ENCODE results near the gene AZU1.

The AZU1 gene

DNA sequence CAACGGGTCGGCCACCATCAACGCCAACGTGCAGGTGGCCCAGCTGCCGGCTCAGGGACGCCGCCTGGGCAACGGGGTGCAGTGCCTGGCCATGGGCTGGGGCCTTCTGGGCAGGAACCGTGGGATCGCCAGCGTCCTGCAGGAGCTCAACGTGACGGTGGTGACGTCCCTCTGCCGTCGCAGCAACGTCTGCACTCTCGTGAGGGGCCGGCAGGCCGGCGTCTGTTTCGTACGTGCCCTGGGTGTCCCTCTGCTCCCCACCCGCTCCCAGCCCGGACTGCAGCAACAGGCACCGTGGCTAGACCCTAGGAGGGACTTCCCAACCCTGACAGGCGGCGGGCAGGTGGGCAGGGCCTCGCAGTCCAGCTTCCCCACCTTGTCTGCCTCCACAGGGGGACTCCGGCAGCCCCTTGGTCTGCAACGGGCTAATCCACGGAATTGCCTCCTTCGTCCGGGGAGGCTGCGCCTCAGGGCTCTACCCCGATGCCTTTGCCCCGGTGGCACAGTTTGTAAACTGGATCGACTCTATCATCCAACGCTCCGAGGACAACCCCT, 28.0 kb downstream of the AZU1 start:
- no peak for DNase-seq

DNA sequence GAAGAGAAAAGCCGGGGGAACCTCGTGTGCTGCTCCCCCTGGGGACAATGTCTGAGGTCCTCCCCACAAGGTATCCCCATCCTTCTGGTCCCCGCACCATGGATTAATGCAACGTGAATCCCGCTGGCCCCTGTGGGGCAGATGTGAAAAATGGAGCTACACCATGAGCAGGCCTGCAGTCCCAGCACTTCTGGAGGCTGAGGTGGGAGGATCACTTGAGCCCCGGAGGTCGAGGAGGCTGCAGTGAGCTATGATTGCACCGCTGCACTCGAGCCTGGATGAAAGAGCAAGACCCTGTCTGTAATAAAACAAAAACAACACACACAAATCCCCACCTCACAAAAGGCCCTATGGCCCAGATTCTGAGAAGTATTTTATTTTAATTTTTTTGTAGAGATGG, 30.6 kb downstream of the AZU1 start:
- no peak for DNase-seq

DNA sequence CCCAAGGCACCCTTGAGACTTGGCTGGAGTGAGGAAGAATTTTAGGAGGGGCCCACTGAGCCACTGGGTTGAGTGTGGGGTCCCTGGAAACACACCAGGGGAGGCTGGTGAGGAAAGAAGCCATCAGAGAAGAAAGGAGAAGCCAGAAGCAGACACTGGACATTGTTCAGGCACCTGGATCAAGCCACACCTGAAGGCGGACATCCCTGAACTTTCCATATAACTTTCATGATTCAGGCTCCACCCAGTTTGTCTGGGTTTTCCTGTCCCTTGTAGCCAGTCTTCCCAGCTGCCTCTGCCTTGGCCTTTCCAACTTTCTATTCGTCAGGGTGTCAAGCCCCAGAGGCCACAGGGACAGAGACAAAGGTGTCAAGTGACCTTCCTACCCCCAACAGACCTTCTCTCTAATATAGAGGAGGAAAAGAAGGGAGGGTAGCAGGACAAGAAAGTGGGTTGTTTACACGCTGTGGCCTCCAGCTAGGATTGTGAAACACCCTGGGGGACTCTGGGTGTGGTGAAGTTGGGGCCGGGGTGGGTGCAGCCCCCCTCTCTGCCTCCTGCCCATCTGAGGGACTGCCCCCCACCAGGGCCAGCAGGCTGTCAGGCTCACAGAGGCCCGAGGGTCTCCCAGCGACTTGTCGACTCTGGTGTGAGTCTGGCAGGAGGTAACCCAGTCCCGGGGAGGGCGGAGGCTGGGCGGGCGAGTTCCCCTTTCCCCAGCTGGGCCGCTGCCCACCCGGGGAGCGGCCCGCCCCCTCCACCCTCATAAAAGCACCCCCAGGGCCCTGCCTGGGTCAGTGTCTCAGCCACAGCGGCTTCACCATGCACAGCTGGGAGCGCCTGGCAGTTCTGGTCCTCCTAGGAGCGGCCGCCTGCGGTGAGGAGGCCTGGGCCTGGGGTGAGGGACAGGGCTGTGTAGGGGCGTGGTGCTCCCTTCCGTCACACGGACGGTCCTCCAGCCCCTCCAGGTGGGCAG, 31.5 kb downstream of the AZU1 start, which contains the start of gene CFD:
Gene CFD, plus strand, starts transcription at position 797 of the 976 bp plus-strand sequence. Its CDS starts 26 bp downstream, at position 823.
- peak; percentile 59 for DNase-seq

DNA sequence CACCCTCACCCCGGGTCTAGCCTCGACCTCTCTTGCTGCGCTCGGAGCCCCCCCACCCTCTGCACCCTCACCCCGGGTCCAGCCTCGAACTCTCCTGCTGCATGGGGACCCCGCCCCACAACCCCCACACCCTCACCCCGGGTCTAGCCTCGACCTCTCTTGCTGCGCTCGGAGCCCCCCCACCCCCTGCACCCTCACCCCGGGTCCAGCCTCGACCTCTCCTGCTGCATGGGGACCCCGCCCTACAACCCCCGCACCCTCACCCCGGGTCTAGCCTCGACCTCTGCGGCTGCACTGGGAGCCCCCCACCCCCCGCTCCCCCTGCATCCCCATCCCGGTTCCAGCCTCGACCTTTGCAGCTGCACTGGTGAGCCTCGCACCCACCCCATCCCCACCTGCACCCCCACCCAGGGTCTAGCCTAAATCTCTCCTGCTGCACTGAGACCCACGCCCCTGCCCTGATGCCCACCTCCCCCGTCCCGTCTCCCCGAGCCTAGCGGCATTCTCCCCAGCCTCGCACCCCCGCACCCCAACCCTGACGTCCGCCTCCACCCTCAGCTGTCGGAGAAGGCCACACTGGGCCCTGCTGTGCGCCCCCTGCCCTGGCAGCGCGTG, 33.6 kb downstream of the AZU1 start:
- no peak for DNase-seq

DNA sequence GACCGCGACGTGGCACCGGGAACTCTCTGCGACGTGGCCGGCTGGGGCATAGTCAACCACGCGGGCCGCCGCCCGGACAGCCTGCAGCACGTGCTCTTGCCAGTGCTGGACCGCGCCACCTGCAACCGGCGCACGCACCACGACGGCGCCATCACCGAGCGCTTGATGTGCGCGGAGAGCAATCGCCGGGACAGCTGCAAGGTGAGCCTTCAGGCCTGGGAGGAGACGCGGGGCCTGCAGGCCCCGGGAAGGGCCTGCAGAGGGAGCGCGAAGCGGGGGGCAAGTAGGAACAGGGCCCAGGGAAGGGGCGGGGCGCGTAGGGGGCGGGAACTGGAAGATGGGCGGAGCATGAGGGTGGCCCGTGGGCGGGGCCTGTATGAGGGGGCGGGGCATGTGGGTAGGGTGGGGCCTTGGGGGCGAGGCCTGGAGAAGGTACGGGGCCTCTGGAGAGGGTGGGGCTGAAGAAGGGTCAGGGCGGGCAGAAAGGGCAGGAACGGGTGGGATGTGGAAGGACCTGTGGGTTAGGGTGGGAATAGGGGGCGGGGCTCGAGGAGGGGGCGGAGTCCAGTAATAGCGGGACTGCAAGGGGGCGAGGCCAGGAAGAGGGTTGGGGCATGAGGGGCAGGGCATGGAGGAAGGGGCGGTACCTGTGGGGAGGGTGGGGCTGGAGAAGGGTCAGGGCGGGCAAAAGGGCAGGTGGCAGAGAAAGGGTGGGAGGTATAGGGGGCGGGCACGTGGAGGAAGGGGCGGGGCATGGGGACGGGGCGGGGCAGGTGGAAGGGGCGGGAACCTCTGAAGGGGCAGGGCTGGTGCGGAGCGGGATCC, 34.3 kb downstream of the AZU1 start:
- DNase-seq: peak; percentile 77

DNA sequence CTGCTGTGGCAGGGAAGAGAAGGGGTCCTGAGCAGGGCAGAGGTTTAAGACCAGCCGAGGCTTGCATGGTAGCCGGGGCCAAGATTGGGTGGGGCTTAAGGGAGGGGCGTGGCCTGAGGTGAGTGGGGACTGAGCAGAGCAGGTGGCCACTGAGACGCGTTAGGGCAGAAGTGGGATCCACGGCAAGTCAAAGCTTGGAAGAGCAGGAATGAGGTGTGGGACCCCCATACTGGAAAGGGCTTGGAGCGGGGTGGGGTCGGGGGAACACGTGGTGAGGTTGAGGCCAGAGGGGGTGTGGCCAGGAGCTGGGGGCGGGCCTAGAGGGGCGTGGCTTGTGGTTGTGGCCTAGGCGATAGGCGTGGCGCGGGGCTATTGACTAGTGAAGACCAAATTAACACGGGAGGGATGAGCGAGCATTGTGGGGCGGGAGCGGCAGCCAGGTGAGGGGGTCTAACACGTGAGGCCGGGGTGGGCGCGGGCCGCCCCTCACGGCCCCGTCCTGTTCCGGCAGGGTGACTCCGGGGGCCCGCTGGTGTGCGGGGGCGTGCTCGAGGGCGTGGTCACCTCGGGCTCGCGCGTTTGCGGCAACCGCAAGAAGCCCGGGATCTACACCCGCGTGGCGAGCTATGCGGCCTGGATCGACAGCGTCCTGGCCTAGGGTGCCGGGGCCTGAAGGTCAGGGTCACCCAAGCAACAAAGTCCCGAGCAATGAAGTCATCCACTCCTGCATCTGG, 35.1 kb downstream of the AZU1 start:
- peak; percentile 81 for DNase-seq

DNA sequence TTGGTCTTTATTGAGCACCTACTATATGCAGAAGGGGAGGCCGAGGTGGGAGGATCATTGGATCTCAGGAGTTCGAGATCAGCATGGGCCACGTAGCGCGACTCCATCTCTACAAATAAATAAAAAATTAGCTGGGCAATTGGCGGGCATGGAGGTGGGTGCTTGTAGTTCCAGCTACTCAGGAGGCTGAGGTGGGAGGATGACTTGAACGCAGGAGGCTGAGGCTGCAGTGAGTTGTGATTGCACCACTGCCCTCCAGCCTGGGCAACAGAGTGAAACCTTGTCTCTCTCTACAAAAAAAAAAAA, 35.6 kb downstream of the AZU1 start:
- DNase-seq: no peak

DNA sequence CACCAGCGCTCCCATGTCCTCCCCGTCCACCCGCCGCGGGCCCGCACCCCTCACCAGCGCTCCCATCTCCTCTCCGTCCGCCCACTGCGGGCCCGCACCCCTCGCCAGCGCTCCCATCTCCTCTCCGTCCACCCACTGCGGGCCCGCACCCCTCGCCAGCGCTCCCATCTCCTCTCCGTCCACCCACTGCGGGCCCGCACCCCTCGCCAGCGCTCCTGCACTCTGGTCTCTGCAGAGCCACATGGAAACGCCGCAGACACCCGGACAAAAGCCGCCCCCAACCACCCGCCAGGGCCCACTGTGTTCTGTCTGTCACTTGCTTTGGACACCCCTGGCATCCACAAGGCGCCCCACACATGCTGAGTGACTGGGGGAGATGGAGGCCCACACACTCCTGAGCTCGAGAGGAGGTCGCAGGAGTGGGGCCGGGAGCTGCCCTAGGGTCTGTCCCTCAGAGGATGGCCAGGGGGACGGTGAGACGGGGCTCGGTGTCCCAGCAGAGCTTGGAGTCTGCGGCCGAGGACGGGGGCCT, 39.2 kb downstream of the AZU1 start:
- no peak for DNase-seq

DNA sequence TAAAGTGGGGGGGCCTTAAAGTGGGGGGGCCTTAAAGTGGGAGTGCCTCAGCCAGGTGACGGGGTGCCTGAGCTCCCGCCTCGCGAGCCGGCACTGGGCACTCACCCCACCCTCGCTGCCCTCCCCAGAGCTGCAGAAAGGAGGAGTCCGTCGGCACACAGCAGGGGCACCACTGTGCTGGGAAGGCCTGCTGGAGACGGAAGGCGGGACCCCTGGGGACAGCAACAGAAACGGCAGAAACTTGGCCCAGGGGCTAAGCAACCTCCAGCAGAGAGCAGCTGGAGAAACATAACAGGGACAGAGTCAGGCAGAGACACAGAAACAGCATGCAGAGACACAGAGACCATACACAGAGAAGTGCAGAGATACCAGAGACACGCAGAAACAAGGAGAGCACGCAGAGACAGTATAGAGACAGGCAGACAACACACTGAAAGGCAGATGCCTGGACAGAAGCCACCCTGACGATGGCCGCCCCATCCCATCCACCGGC, 39.7 kb downstream of the AZU1 start:
- DNase-seq: no peak

DNA sequence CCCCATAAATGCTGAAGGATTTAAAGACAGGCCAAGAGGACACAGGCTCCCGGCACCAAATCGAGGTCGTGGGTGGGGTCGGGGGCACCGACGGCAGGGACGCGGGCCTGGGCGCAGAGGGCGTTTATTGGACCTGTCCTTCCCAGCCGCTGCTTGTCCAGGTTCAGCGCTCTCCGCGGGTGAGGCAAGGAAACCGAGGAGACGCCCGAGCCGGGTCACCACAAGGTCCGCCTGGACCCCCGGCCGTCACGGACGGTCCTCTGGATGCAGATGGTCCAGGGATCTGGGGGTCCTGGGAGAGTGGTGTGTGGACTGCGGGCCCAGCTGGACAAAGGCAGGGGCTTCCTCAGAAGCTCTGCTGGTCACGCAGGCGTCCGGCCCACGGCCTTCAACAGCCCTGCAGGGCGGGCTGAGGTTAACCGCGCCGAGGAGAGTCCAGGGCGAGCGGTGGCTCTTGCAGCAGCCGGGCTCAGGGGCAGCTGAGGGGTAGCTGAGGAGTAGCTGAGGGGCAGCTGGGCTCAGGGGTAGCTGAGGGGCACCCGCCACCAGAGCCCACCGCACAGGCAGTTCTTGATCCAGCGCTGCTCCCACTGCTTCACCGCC, 40.3 kb downstream of the AZU1 start:
- no peak for DNase-seq

DNA sequence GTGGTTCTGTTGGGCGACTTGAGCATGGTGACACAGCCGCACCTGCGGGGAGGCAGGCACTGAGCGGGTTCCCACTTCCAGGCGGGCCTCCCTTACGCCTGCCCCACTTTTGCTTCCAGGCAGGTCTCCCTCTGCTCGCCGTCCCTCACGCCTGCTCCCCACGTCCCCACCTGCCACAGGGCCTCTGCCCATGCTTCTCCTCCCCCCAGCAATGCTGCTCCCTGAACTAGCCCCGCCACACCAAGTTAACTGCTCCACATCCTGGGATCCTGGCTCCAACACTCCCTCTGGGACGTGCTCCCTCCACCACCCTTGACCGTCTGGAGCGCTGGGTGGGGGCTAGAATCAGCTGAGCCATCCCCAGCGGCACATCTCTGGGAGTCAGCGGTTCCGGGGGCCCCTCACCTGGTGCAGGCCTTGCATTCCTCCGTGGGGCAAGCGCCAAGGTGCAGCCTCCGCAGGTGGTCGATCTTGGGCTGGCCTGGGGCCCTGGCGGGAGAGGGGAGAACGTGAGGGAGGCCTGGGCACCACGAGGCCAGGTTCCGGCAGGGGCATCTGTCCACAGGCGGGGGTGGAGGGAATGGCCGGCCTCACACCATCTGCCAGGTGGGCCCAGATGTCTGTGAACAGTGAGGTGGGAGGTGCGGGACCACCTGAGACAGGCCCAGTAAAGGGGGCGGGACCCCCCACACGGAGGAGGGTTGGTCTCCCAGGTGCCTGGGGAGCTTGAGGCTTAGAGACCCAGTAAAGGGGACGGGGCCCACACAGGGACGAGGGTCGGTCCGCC, 41.0 kb downstream of the AZU1 start:
- DNase-seq: no peak

DNA sequence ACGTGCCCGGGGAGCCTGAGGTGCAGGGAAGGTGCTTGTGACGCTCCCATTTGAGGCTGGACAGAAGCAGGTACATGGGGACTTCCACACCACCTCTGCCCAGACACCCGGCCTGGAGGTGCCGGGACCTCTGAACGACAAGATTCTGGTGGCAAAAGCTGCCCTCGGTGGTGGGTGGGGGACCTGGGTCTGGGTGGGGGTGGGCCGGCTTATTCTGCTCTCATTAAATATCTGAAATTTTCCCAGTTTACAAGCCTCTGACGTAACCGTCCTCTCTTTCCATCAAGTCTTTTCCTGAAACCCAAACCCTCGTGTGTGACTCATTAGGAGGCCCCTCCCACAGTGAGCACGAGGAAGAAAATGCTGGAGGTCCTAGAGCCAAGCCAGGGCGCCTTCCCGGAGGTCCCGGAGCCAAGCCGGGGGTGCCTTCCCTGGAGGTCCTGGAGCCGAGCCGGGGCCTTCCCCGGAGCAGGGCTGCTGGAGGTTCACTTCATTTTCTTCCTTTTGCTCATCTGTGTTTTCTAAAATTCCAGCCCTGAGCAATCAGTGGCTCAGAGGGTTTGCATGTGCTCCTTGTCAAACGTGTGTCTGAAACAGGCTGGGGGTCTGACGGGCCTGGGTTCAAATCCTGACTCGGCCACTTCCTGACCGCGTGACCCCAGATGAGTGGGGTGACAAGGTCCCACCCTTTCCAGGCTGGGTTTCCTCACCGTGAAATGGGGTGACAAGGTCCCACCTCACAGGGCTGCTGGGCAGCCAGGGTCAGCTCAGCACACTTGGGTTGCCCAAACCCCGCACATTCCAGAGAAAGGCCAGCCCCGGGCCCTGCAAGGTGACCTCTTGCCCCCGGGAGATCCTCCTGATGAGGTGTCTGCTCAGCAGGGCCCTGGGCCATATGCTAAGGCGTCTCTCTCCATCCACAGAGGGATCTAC, 41.9 kb downstream of the AZU1 start:
- DNase-seq: no peak

DNA sequence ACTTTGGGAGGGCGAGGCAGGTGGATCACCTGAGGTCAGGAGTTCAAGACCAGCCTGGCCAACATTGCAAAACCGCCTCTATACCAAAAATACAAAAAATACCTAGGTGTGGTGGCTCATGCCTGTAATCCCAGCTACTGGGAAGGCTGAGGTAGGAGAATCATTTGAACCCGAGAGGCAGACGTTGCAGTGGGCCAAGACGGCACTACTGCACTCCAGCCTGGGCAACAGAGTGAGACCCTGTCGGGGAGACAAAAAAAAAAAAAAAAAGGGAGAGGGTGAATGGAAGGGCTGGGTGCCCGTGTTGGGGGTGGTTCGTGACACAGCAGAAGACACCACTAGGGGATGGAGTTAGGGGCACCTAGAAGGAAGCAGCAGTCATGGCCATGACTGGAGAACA, 42.7 kb downstream of the AZU1 start:
- no peak for DNase-seq

DNA sequence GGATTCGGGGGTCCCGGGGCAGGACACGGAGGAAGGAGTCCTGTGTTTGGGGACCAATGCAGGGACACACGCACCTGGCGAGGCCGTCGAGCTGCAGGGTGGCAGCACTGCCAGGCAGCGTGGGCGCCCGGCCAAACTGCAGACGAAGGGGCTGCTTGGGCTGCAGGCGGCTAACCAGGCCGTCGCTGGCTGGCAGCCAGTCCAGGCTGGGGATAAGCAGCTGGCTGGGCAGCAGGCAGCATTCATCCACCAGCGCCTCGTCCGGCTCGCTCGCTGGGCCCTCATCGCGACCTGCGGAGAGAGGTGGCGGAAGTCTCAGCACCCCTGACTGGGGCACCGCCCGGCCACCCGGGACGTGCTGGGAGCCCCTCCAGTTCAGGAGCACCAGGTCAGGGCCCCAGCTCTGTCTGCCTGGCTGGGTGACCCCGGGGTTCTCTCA, 43.3 kb downstream of the AZU1 start:
- DNase-seq: no peak

DNA sequence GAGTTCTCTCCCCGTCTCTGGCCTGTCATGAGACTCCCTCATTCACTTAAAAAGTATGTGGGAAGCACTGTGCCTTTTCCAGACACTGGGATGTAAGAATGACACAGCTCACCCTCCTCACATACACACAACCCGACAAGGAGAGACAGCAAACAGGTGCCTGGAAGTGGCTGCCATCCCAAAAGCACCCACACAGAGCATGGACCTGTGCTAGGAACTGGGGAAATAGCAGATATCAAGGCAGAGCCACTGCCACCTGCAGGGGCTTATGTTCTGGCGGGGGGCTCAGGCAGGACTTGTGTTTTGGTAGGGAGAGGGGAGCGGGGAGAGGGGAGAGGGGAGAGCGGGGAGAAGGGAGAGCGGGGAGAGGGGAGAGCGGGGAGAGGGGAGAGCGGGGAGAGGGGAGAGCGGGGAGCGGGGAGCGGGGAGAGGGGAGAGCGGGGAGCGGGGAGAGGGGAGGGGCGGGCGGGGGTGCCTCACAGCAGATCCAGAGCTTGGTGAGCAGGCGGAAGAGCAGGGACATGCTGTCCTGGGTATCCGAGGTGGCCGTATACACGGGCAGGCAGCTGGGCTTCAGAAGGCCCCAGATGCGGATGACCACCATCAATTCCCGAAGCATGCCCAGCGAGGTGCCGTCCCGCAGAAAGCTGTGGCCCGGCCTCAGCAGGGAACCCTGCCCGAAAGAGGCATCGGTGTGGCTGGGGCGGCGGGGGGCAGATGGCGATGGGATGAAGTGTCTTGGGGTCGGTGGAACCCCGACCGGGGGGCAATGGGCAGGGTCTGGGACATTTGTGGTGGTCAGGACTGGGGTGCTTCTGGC, 44.0 kb downstream of the AZU1 start:
- no peak for DNase-seq

DNA sequence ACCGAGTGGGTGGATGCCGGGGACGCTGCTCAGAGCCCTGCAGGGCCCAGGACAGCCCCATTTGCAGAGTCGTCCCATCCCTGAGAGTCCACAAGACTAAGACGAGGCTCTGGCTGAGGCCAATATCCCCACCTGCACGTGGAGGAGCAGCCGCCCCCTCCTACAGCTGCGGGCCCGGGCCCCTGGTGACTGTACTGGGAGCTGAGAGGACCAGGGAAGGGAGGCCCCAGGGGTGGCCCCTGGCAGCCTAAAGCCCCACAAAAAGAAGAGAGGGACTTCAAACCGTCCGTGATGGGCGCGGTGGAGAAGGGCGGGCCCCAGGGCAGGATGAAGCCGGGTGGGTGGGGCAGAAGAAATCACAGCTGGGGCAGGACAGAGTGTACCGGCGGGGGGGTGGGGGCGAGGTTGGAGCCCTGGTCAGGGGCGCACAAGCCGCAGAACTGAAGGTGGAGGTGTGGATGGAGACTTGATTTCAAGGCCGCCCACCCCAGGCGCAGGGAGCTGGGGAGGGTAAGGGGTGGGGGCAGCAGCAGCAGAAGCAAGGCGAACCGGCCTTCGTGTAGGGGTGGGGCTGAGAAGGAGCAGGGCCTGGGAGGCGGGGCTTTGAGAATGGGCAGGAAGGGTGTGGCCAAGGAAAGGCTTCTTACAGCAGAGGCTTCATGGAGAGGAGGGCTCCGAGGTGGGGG, 44.8 kb downstream of the AZU1 start:
- DNase-seq: peak; percentile 91

DNA sequence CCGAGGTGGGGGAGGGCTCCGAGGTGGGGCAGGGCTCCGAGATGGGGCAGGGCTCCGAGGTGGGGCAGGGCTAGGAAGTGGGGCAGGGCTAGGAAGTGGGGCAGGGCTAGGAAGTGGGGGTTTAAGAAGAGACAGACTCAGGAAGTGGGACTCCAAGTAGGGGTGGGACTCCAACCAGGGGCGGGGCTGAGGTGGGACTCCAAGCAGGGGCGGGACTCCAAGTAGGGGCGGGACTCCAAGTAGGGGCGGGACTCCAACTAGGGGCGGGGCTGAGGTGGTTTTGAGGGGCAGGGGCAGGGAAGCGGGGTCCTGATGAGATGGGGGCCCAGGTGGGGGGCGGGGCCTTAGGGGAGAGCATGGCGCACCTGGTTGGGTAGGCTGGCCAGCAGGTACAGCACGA, 45.4 kb downstream of the AZU1 start:
- DNase-seq: peak; percentile 91

DNA sequence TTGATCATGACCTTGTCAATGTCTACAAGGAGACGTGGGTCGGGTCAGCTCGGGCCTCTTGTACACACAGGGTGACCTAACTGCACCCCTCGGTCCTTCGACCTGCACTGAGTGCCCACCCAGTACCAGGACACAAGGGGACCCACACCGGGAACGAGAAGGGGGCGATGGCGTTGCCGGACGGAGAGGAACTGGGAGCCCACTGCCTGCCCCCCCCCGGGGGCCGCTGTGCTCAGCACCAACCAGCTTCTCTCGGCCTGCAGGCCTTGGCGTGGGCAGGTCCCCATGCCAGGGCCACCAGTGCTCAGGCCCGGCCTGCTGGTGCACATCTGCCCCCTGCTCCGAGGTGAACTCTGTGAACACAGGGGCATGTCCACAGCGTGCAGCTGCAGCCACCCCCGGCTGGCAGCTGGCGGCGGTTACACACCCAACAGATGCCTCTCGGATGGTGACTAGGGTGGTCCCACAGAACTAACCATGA, 46.0 kb downstream of the AZU1 start:
- DNase-seq: no peak

All from CD4-positive, alpha-beta T cell treated with Interleukin-15 for 1 hour (primary cell).